Suppressor macrophage treated with lipopolysaccharide for 1 hour (primary cell): ENCODE data around the gene GSTA4.
"Not testable (repeated sequence)": the region's sequence is repeated elsewhere in the genome, so short reads cannot be mapped to it uniquely, and the experiment has no call there.

ENCODE experiments used
- DNase-seq, 3 donors: peaks; one replicate each; pipeline ENCODE4 v3.0.0-alpha.2; 2020 to 2022

GSTA4 gene

DNA sequence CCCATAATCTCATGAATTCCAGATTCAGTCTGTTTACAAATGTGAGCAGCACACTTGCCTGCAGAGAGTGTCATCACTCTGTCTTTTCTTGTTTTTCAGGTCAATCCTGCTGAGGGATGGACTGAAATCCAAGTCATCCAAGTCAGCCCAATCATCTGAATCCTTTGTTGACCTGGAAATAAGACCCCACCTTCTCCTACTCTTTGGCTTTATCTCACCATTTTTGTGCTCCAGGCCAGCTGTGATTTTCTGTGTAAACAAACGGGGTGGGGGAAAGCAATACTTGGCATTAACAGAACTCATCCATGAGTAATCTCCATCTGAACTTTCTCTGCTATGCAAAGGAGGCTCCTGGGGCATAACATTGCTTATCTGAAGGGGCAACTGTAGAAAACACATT is 16.9 kb upstream of the GSTA4 start:
- no peak for DNase-seq

DNA sequence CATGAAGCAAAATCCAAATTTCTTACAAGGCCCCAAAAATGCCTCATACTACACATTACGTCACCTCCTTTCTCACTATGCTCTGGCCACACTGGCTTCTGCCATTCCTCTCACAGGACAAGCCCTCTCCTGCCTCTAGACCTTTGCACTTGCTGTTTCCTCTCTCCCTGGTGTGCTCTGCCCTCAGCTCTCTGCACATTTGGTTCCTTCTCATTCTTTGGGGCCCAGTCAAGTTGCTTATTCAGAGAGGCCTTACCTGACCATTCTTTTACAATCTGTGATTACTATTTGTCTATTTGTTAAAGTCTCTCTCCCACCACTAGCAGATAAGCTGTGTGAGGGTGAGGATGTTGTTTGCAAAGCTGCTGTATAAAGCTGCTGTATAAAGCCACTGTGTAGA is 15.4 kb upstream of the GSTA4 start:
- no peak for DNase-seq

DNA sequence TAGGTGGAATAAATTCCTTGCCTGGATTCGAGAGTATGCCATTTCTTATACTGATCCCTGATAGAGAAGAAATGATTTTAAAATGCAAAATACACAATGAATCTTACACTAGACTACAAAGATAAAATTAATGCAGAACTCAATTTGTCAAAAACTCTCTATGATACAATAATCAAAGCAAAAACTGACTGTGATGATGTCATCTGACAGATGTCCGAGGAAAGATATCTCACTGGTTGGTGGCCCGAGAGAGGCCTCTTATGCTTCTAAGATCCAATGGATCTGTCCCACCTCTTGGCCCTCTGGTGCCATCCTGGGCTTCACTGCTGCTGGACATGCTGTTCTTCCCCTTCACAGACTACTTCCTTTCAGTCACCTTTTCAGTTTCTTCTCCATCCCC is 14.4 kb upstream of the GSTA4 start:
- no peak for DNase-seq

DNA sequence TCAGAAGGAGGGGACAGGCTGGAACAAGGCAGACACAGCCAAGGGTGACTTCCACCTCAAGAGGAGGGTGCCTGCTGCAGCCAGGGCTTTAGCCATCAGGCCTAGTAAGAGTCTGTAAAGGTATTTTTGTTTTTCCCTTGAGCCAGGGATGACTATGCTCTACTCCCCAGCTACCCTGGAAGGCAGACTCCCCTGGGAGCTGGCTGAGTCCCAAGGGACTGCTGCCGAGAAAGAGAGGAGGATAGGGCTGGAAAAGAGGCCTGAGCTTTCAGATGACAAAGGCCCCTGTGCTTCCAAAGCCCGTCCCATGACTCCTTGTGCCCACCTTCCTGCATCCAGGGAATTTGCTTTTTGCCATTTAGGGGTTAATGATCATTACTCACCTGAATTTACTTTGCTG is 14.0 kb upstream of the GSTA4 start:
- no peak for DNase-seq

DNA sequence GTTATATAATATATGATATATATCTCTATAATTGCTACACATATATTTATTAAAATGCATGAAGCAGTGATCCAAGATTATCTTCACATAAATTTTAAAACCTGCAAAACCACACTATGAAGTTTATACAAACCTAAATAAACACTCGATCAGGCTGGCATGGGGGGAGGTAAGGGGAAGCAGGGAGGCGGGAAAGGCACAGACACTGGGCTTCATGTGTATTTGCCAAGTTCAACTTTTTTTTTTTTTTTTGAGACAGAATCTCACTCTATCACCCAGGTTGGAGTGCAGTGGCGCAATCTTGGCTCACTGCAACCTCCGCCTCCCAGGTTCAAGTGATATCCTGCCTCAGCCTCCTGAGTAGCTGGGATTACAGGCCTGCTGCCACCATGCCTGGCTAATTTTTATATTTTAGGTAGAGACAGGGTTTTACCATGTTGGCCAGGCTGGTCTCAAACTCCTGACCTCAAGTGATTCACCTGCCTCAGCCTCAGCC is 13.2 kb upstream of the GSTA4 start:
- not testable (repeated sequence) for DNase-seq

DNA sequence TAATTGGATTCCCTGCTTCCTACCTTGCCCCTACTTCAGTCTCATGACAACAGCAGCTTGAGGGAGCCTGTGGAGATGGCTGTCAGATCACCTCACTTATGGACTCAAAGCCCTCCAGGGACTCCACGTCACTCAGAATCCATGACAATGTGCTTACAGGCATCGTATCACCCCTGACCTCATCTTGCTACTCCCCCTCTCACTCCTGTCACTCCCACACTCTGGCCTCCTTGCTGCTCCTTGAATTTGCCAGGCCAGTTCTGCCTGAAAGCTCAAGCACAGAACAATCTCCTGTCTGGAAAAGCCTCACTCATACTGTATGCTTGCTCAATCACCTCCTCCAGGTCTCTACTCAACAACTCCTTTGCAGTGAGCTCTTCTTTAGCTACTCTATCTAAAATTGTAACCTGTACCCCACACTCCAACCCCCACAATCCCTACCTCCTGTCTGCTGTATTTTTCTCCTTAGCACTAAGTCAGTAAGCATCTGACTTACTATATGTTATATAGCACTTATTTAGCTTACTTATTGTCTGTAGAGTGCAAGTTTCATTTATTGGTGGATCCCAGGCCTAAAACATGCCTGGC is 10.7 kb upstream of the GSTA4 start:
- no peak for DNase-seq

DNA sequence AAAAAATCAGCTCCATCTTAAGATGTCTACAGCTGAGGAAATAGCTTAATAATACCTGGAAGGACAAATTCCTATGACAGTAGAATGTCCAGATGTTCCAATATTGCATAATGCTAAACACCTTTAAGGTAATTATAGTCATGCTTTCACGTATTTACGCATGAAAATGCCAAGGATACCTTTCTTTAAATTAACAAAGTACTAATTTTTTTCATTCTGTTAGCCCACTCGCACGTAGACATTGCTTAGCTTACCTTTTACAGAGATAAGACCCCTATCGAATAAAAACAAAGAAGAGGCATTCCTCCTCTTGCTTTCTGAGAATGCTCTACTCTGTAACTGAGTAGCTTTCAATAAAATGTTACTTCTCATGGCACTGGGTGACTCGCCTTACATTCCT is 4.4 kb upstream of the GSTA4 start:
- DNase-seq = no peak

DNA sequence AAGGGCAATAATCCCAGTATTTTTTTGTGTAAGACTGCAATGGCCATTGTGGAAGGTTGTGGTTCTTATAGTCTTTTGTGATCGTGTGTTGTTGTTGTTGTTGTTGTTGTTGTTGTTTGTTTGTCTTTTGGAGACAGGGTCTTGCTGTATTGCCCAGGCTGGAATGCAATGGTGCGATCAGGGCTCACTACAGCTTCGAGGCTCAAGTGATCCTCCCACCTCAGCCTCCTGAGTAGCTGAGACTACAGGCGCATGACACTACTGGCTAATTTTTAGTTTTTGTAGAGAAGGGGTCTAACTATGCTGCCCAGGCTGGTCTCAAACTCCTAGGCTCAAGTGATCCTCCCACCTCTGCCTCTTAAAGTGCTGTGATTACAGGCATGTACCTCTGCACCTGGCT is 3.5 kb upstream of the GSTA4 start:
- no peak for DNase-seq

DNA sequence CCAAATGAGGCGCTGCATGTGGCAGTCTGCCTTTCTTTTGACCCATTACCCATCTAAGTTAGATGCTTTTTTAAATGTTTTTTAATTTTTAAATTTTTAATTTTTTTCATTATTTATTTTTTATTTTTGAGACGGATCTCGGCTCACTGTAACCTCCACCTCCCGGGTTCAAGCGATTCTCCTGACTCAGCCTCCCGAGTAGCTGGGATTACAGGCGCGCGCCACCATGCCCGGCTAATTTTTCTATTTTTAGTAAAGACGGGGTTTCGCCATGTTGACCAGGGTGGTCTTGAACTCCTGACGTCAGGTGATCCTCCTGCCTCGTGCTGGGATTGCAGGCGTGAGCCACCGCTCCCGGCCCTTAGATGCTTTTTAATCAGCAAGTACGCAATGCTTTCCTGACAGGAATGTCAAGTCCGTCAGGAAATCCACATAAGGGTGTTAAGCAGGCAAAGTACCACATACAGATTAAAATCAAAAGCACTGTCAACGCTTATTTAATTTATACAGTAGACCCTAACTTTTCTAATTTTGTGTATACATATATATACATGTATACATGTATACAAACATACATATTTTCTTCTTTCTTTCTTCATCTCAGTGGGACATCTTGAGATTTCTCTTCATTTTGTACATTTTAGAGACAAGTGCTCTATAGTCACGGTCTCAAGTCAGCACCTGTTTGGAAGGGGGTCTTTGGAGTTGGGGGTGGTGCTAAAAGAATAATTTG is 995 bp upstream of the GSTA4 start:
- DNase-seq = peak; percentile 57 to 75 (median 72)

DNA sequence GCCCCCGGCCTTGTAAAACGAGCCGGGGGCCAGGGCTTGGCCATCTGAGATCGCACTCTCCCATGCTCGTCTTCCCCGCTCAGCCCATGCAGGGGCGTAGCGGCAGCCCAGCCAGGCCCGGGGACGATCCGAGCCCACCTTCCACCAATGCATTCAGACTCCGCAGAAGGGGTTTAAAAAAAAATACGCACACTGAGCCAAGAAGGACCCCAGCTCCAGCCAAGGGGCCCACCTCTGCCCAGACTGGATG is 320 bp downstream of the GSTA4 start:
- DNase-seq = peak in 1 of 3 donors; percentile 16

DNA sequence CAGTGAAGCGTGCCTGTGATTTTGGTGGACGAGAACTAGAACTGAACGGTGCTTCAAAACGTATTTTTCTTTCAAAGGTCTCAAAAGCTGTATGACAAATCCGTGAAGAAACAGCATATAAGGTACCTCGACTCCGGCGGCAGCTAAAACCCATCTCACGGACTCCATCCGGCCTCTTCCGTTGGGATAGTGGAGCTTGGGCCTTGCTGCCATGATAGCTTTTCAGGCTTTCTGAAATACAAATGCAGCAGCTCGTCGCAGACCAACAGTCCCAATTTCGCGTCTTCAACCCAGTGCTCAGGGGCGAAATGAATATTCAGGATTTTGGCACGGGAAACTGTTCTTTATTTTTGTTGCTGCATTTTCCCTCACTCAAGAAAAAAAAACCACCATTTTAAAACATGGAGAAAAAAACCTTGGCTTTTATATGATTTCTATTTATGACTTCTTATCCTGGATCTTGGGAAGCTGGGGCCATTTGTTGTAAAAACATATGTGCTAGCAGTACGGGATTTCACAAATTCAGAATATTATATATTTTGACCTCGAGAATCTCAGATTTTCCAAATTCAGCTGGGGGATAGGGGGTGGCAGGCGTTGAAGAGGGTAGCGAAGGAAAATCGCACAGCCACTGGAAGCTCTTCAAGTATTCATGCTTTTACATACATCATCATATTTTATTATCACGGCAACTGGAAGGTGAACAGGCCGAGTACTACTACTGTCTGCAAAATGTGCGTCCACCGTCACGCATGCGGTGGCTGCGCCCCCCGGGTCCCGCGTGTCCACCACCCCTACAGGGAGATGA is 849 bp downstream of the GSTA4 start:
- no peak for DNase-seq

DNA sequence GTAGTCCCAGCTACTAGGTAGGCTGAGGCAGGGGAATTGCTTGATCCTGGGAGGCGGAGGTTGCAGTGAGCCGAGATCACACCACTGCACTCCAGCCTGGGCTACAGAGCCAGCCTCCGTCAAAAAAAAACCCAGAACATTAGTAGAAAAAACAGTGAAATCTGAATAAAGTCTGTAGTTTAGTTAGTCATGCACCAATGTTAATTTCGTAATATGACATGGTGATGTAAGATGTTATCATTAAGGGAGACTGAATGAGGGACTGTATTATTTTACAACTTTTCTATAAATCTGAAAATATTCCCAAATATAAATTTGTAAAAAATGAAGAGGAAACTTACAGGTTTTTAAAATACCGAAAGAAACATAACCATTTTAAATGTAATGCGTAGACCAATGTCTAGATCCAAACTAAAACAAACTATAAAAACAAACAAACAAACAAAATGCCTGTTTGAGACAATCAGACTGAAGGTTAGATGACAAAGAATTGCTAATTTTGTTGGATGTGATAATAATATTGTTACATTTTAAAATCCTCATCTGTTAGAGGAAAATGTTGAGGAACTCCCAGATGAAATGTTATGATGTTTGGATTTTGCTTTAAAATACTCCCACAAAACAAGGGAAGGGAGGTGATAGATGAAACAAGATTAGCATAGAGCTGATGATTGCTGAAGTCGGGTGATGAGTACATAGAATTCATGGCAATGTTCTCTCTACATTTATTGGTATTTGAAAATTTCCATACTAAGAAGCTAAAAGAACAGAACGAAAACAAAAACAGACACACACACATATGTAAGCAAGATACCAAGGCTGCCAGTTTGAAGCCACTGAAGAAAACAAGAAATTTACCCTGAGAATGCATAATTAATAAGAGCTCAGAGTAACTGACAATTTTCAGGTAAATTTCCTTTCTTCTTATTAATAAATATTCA is 1.8 kb downstream of the GSTA4 start:
- peak; percentile 11 to 75 (median 59) for DNase-seq

DNA sequence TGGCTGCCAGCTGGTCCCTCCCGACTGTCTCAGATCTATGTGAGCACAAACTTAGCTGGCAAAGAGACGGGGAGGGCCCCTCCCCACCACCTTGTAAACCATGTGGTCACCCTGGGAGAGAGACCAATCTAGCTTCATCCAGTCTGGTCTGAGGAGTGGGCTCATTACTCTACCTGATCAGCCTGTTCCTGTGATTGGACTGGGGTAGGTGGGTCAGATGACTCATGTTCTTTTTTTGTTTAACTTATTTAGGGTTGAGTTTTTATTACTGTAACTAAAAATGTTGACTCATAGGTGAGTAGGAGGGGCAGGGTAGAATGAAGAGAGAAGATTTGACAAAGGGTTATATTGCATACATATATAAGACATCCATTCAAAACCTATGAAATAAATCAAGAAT is 4.7 kb downstream of the GSTA4 start:
- DNase-seq = peak in 1 of 3 donors; percentile 13

DNA sequence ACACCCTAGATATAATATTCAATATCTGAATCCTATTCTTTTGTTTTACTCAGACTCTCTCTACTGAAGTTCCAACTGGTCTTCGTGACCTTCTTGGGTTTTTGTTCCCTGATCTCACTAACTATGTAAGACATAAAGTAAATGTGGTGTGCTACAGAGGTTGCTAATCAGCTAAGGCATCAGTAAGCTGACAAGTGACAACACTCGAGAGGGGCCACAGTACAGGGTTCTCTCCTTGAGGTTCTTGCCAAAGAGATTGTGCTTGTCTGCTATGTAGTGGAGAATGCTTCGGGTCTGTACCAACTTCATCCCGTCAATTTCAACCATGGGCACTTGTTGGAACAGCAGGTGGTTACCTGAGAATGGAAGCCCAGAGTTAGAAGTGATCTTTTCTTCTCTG is 9.9 kb downstream of the GSTA4 start:
- DNase-seq = no peak

DNA sequence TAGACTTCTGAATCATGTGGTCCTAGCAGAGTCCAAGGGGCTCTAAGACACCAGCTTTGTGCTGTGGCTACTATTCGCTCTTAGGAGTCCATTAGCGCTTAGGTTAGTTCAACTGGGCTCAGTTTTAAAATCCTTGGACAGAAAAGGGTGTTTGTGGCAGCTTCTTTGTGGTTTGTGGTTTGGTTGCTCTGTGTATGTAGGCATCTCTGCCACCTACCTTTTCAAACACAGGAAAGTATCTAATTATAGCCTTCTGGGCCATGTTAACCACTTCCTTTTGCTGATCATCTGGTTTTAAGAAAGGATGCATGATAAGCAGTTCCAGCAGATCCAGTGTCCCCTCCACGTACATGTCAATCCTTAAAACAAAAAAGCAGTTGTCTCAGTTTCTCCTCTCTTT is 10.8 kb downstream of the GSTA4 start:
- DNase-seq = no peak

DNA sequence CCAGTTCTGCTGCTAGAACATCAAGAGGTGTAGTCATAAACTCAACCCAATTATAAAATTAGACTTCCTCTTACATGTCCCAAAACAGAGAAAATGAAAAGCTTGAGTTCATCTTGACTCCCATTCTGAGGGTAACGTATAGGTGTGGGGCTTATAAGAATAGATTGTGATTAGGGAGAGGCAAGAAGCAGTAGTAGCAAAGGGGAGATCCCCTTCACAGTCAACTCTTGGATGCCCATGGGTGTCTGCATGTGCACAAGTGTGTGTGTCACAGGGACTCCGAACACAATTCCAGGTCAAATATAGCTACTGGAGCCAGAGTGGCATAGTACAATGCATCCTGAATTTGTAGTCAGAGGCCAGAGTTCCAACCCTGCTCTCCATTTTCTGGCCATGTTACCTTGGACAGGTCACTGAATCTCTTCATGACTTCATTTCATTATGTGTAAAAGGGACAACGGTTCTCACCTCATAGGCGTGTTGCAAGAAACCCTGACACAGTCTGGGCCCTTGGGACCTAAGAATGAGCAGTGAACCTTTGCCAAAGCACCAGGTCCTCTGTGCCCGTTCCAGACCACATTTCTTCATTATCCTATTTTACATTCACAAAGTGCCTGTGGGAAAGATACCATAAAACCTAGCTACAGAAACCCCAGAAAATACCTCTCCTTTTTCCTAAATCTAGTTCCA is 11.8 kb downstream of the GSTA4 start:
- DNase-seq = no peak

DNA sequence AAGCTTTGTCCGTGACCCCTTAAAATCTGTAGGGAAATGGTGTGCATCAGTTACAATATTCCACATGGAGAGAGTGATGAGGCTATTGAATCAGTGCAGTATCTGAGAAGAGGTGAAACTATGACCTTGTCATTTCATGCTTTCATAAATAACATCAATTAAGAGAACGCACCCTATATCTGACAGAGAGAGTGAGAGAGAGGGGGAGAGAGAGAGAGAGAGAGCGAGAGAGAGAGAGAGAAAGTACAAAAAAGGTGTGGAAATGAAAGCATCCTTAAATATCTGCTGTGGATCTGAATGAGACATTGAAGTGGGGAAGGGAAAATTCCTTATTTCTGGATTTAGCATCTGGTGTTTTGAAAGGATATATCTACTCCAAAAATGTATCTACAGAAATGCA is 12.4 kb downstream of the GSTA4 start:
- DNase-seq = no peak

DNA sequence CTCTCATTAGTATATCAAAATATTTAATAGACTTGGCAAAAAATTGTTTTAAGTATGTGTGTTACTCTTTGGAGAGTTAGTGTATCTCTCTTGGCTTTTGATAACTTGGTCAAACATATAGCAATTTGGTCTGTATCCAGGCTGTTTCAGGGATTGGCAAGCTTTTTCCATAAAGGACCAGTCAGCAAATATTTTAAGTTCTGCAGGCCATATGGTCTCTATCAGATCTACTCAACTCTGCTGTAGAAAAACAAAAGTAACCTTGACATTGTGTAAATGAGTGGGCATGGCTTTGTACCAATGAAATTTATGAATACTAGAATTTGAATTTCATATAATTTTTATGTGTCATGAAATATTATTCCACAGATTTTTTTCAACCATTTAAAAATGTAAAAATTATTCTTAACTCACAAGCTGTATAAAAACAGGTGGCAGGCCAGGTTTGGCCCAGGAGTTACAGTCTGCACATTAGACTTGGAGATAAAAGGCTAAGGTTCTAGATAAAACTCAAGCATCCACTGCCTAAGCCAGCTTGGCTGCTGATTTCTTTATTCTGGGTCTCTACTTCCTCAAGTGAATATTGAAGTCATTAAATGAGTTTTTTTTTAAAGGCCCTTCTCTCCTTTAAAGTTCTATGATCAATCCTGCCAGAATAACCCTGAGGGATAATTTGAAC is 13.7 kb downstream of the GSTA4 start:
- no peak for DNase-seq

DNA sequence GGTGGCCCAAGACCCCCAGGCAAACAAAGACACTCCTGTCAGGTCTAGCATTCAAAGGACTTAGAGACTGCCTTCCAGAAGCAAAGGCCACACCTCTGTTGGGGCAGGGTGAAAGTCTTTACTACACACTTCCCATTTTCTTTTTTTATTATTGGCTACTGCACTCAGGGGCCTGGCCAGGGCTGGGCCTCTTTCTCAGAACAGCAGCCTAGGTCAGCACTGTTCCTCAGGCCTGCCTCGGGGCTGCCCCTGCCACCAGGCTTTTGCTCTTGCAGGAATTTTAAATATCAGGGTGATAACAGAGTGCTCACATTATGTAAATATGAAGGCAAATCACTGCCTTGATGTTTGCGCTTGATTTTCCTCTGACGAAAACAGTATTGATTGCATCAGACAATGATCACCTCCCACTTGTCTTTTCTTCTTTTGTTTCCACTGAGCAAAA is 18.5 kb downstream of the GSTA4 start:
- peak; percentile 53 to 83 (median 80) for DNase-seq

DNA sequence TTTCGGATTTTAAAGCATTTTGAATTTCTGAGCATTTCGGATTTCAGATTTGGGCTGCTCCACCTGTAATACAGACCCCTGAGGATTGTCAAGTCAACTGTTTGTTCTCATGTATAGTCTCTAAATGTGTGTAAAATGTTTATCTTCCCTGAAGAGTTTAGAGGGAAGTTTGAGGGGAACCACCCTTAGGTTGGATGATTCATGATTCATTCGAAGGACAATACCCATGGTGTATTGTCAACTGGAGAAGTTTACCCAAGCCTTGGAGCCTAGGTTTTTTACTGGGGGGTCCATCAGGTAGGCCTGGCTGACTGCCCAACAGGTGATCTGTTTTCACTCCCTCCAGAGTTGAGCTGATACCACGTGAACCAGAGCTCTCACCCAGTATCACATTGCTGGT is 18.9 kb downstream of the GSTA4 start:
- DNase-seq = peak; percentile 60 to 80 (median 74)

DNA sequence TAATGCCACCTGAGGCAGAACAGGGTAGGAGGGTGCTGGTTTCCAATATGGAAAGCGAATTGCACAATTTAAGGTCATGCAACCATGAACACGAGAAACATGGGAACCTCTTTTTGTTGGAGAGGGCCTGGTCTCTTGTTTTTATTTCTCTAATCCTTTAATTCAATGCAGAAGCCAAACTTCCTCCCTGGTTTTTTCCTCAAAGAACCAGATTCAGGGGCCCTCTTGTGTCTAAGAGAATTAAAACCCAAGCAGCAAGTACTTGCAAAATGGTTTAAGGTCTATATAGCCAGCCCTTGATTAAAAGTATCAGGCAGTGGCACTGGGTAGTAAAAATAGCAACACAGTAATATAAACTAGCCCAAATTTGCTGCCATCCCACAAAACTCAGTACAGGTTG is 19.5 kb downstream of the GSTA4 start:
- DNase-seq = peak in 1 of 3 donors; percentile 13

DNA sequence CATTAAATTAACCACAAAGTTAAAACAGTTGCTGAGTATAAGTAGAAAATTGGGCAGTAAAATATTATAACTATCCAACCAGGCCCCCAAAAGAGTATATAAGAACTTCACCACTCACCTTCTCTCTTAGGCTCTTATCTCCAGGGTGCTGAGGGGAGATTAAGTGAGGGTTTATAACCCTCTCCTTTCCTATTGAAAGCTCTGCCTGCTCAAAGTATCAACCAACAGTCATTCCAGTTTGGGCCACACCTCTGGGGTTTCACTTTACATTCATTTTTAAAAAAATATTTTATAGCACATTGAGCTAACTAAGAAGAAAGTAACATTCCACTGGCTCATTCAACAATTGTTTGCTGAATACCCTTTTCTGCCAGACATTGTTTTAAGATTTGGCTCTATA is 22.1 kb downstream of the GSTA4 start:
- no peak for DNase-seq
